A549 (cell line): ENCODE data around the gene ZNF845. TPM values are rescaled to one million over a fixed set of nuclear protein-coding genes. Genes with fewer than 3 reads are reported as not detected.
"Not testable (repeated sequence)": the region's sequence is repeated elsewhere in the genome, so short reads cannot be mapped to it uniquely, and the experiment has no call there.

Experiments used
- ATAC-seq, 2 experiments: fragments of 200-7000 bp in 1 of 2; fragments of >200 bp in 1 of 2; cut with Nextera tagmentation in 1 of 2; cut with Tn5 transposase in 1 of 2; 3 replicates each; pipeline versions ENCODE4 v1.8.0 to v1.9.1; 2018 to 2020; ENCODE audit warnings: mild to moderate bottlenecking in 1 of 2, moderate library complexity in 1 of 2
- CTCF ChIA-PET: fragments of 300-600 bp; sonication (Branson Sonifier 250); formaldehyde crosslinking; extraction: SDS; loops from one replicate; lab custom pipeline; 2021; ENCODE audit warnings: antibody characterized with exemption, inconsistent platforms; lab: Yijun Ruan, JAX
- POLR2A ChIA-PET: fragments of 350-600 bp; formaldehyde crosslinking; extraction: SDS; loops from one replicate; lab custom pipeline; 2021; ENCODE audit warnings: antibody characterized with exemption, inconsistent platforms; lab: Yijun Ruan, JAX
- DNase-seq, 2 experiments: peaks; one replicate each; pipeline versions ENCODE4 v3.0.0 to v3.0.0-alpha.2; 2011 to 2016; ENCODE audit warnings: low read depth in 1 of 2, low spot score in 1 of 2
- FAIRE-seq: peaks from 2 replicates; lab custom pipeline; 2011; peaks lifted over from hg19 to GRCh38; lab: Jason Lieb, UNC
- H3K27ac ChIP-seq, 2 experiments: fragments of >200 bp; sonication (Bioruptor Twin); formaldehyde crosslinking; 3 replicates each; pipeline ENCODE4 v1.5.1; 2016 to 2017
- H3K4me1 ChIP-seq: fragments of >200 bp; sonication (Bioruptor Twin); formaldehyde crosslinking; 3 replicates; pipeline ENCODE4 v1.6.1; 2016
- H3K4me2 ChIP-seq: fragments of >200 bp; sonication (Bioruptor Twin); formaldehyde crosslinking; 3 replicates; pipeline ENCODE4 v1.6.1; 2016
- H3K4me3 ChIP-seq: fragments of >200 bp; sonication (Bioruptor Twin); formaldehyde crosslinking; 3 replicates; pipeline ENCODE4 v1.5.1; 2016
- H3K9me3 ChIP-seq: fragments of >200 bp; sonication (Bioruptor Twin); formaldehyde crosslinking; 3 replicates; pipeline ENCODE4 v1.6.1; 2016
- CBX8 ChIP-seq: fragments of 200-600 bp; sonication (generic); IDR thresholded peaks from 2 replicates; pipeline ENCODE4 v1.6.1; 2016
- CHD2 ChIP-seq: fragments of 150-350 bp; IDR thresholded peaks from 2 replicates; pipeline ENCODE4 v1.6.1; 2014; ENCODE audit warnings: low read length; ENCODE audit not compliant: partially characterized antibody
- FOSL2 ChIP-seq, 2 experiments: fragments of 450-650 bp in 1 of 2; fragments of >200 bp in 1 of 2; sonication (Bioruptor Twin) in 1 of 2; formaldehyde crosslinking; IDR thresholded peaks; 2 replicates each; pipeline versions ENCODE4 v1.5.0 to v1.6.1; 2016 to 2020; ENCODE audit warnings: mild to moderate bottlenecking in 1 of 2, moderate library complexity in 1 of 2
- HOXA7 ChIP-seq: fragments of 250-450 bp; sonication (Bioruptor Pico); IDR thresholded peaks from 2 replicates; pipeline ENCODE4 v1.5.0; 2020; ENCODE audit warnings: mild to moderate bottlenecking, moderate library complexity
- HOXB13 ChIP-seq: fragments of 250-450 bp; sonication (Bioruptor Pico); IDR thresholded peaks from 2 replicates; pipeline ENCODE4 v1.5.0; 2020; ENCODE audit warnings: low read depth, mild to moderate bottlenecking, moderate library complexity
- JUN ChIP-seq, 2 experiments: fragments of >200 bp; sonication (Bioruptor Twin); formaldehyde crosslinking; IDR thresholded peaks; 2 replicates in 1 of 2; 3 replicates in 1 of 2; pipeline ENCODE4 v1.6.1; 2016 to 2017
- KDM1A ChIP-seq: fragments of 200-600 bp; sonication (generic); IDR thresholded peaks from 2 replicates; pipeline ENCODE4 v1.6.1; 2016; ENCODE audit warnings: low read depth, mild to moderate bottlenecking
- NFE2L2 ChIP-seq: fragments of 150-350 bp; conservative IDR thresholded peaks from 2 replicates; pipeline ENCODE4 v1.6.1; 2014; ENCODE audit warnings: low read length
- NR3C1 ChIP-seq: fragments of >200 bp; sonication (Bioruptor Twin); formaldehyde crosslinking; IDR thresholded peaks from 3 replicates; pipeline ENCODE4 v1.6.1; 2017
- POLR2A ChIP-seq: IDR thresholded peaks from 2 replicates; pipeline ENCODE4 v1.6.1; 2012; ENCODE audit warnings: mild to moderate bottlenecking, low read length
- RAD21 ChIP-seq, 2 experiments: fragments of >200 bp in 1 of 2; sonication (Bioruptor Twin) in 1 of 2; formaldehyde crosslinking in 1 of 2; IDR thresholded peaks in 1 of 2; conservative IDR thresholded peaks in 1 of 2; 2 replicates in 1 of 2; 3 replicates in 1 of 2; pipeline ENCODE4 v1.6.1; 2012 to 2018; ENCODE audit warnings: inconsistent platforms in 1 of 2
- RARB ChIP-seq: fragments of 250-450 bp; sonication (Bioruptor Pico); IDR thresholded peaks from 2 replicates; pipeline ENCODE4 v1.8.0; 2021; ENCODE audit warnings: mild to moderate bottlenecking, moderate library complexity
- RCOR1 ChIP-seq: fragments of 150-350 bp; IDR thresholded peaks from 2 replicates; pipeline ENCODE4 v1.6.1; 2014; ENCODE audit warnings: antibody characterized with exemption, low read length, low read depth
- SREBF2 ChIP-seq: fragments of 450-650 bp; IDR thresholded peaks from 2 replicates; pipeline ENCODE4 v1.6.1; 2014; ENCODE audit warnings: mild to moderate bottlenecking, moderate library complexity
- TP53 ChIP-seq: fragments of 250-450 bp; sonication (Bioruptor Pico); IDR thresholded peaks from 2 replicates; pipeline ENCODE4 v1.5.0; 2021; ENCODE audit warnings: mild to moderate bottlenecking, moderate library complexity
- ZC3H11A ChIP-seq: fragments of 450-650 bp; IDR thresholded peaks from 2 replicates; pipeline ENCODE4 v1.6.1; 2014; ENCODE audit warnings: antibody characterized with exemption, mild to moderate bottlenecking
- ZNF302 ChIP-seq: fragments of 250-450 bp; sonication (Bioruptor Pico); IDR thresholded peaks from 2 replicates; pipeline ENCODE4 v1.9.0; 2021; ENCODE audit warnings: inconsistent platforms, mild to moderate bottlenecking, moderate library complexity
- WGBS: methylation state at CpG from one replicate; pipeline ENCODE4 v1.1.6; 2017; ENCODE audit errors: missing lambda C conversion rate; 5-methylcytosine and 5-hydroxymethylcytosine counted together
- polyA plus RNA-seq, 4 experiments: library from polyadenylated mRNA; depleted of rRNA in 3 of 4; stranded (reverse); fragments of >200 nt; fragmentation: RNase III in 1 of 4; extraction: RNeasy Plus Mini Kit Qiagen cat#74134 plus additional on column Dnase treatment in 1 of 4; gene quantifications; 2 replicates in 3 of 4; 3 replicates in 1 of 4; pipeline ENCODE4 v1.2.3, GENCODE V29; 2011 to 2017
- TF ChIP-seq, protein P1 (sequence below): fragments of >200 bp; sonication (Bioruptor Twin); formaldehyde crosslinking; IDR thresholded peaks from 3 replicates; pipeline ENCODE4 v1.5.1; 2016
- TF ChIP-seq, protein P2 (sequence below): fragments of 450-650 bp; IDR thresholded peaks from 2 replicates; pipeline ENCODE4 v1.6.1; 2014; ENCODE audit warnings: antibody characterized with exemption
- TF ChIP-seq, protein P3 (sequence below): fragments of >200 bp; sonication (Bioruptor Twin); formaldehyde crosslinking; IDR thresholded peaks from 3 replicates; pipeline ENCODE4 v1.6.1; 2016
- TF ChIP-seq, protein P4 (sequence below): fragments of >200 bp; sonication (Bioruptor Twin); formaldehyde crosslinking; IDR thresholded peaks from 2 replicates; pipeline ENCODE4 v1.6.1; 2016
- TF ChIP-seq, protein P5 (sequence below): fragments of 200-600 bp; sonication (generic); IDR thresholded peaks from 2 replicates; pipeline ENCODE4 v1.6.1; 2016; ENCODE audit warnings: antibody characterized with exemption, mild to moderate bottlenecking, moderate library complexity

Gene ZNF845
- polyA plus RNA-seq, 2 of the 4 experiments (the other 2 are of a cell fraction) = 3.3 to 8.3 TPM

DNA sequence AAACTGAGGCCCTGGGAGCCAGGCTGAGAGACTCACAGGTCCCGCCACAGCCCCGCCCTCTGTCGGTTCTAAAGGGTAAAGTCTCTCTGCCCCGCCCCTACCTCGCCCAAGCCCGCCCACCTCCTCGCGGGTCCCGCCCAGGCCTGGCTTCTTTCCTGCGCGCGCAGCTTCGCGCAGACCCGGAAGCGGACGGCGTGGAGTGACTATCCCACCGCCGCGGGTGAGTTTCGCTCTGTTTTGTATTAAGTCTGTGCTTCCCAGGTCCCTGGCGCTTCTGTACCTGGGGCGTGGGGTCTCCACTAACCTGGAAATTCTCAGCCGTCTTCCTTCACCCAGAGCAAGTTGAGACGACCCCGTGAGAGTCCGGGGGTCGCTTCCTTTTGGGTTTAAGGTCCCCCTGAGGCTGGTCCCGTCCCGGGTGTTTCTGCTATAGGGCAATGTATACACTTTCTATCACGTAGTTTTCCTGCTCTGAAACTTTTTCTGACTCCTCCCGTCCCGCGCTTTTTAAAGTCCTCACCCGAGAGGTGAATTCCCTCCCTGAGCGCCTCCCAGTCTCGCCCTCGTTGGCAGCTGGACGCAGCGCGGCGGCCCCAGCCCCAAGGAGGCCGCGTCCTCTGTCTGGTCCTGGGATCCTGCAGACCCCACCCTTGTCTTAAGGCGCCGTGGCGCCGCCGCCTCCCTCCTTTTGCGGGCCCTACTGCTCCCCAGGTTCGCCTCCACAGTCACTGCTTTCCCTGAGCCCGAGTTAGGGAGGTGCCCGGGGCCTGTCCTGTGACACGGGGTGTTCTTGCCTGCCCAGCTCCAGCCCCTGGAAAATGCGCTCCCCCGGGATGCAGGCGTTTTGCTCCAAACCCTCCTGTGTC, 61.7 kb downstream of the ZNF845 start, which contains the start of gene ZNF765 (continued):
- TF ChIP-seq, protein P1, sequence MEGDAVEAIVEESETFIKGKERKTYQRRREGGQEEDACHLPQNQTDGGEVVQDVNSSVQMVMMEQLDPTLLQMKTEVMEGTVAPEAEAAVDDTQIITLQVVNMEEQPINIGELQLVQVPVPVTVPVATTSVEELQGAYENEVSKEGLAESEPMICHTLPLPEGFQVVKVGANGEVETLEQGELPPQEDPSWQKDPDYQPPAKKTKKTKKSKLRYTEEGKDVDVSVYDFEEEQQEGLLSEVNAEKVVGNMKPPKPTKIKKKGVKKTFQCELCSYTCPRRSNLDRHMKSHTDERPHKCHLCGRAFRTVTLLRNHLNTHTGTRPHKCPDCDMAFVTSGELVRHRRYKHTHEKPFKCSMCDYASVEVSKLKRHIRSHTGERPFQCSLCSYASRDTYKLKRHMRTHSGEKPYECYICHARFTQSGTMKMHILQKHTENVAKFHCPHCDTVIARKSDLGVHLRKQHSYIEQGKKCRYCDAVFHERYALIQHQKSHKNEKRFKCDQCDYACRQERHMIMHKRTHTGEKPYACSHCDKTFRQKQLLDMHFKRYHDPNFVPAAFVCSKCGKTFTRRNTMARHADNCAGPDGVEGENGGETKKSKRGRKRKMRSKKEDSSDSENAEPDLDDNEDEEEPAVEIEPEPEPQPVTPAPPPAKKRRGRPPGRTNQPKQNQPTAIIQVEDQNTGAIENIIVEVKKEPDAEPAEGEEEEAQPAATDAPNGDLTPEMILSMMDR = peak; percentile 22; the same call in 2 of the 3 replicates
- TF ChIP-seq CHD2 (no peak), KDM1A (no peak), POLR2A (peak; percentile 74), HOXA7 (CRISPR knock-in tag) (no peak), RCOR1 (no peak), TP53 (CRISPR knock-in tag) (no peak), HOXB13 (CRISPR knock-in tag) (no peak), NR3C1 (no peak), NFE2L2 (no peak), RAD21 (conservative IDR thresholded peaks at IDR 0.05 in 1 of 2, IDR thresholded peaks at IDR 0.05 in 1 of 2) (no peak), CBX8 (no peak), ZC3H11A (no peak), SREBF2 (no peak), ZNF302 (CRISPR knock-in tag) (no peak), FOSL2 (IDR thresholded peaks at IDR 0.05) (no peak), FOSL2 (CRISPR knock-in tag; IDR thresholded peaks at IDR 0.05) (no peak), RARB (no peak), JUN (IDR thresholded peaks at IDR 0.05) (peak; percentile 46 to 54; a peak in 2 of 5 replicates)
- TF ChIP-seq, protein P2, sequence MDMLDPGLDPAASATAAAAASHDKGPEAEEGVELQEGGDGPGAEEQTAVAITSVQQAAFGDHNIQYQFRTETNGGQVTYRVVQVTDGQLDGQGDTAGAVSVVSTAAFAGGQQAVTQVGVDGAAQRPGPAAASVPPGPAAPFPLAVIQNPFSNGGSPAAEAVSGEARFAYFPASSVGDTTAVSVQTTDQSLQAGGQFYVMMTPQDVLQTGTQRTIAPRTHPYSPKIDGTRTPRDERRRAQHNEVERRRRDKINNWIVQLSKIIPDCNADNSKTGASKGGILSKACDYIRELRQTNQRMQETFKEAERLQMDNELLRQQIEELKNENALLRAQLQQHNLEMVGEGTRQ = no peak
- TF ChIP-seq, protein P3, sequence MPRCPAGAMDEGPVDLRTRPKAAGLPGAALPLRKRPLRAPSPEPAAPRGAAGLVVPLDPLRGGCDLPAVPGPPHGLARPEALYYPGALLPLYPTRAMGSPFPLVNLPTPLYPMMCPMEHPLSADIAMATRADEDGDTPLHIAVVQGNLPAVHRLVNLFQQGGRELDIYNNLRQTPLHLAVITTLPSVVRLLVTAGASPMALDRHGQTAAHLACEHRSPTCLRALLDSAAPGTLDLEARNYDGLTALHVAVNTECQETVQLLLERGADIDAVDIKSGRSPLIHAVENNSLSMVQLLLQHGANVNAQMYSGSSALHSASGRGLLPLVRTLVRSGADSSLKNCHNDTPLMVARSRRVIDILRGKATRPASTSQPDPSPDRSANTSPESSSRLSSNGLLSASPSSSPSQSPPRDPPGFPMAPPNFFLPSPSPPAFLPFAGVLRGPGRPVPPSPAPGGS = 0 out of 3 replicates have a peak, but pooled peaks have one; percentile 32
- TF ChIP-seq, protein P4, sequence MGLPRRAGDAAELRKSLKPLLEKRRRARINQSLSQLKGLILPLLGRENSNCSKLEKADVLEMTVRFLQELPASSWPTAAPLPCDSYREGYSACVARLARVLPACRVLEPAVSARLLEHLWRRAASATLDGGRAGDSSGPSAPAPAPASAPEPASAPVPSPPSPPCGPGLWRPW = no peak
- TF ChIP-seq, protein P5, sequence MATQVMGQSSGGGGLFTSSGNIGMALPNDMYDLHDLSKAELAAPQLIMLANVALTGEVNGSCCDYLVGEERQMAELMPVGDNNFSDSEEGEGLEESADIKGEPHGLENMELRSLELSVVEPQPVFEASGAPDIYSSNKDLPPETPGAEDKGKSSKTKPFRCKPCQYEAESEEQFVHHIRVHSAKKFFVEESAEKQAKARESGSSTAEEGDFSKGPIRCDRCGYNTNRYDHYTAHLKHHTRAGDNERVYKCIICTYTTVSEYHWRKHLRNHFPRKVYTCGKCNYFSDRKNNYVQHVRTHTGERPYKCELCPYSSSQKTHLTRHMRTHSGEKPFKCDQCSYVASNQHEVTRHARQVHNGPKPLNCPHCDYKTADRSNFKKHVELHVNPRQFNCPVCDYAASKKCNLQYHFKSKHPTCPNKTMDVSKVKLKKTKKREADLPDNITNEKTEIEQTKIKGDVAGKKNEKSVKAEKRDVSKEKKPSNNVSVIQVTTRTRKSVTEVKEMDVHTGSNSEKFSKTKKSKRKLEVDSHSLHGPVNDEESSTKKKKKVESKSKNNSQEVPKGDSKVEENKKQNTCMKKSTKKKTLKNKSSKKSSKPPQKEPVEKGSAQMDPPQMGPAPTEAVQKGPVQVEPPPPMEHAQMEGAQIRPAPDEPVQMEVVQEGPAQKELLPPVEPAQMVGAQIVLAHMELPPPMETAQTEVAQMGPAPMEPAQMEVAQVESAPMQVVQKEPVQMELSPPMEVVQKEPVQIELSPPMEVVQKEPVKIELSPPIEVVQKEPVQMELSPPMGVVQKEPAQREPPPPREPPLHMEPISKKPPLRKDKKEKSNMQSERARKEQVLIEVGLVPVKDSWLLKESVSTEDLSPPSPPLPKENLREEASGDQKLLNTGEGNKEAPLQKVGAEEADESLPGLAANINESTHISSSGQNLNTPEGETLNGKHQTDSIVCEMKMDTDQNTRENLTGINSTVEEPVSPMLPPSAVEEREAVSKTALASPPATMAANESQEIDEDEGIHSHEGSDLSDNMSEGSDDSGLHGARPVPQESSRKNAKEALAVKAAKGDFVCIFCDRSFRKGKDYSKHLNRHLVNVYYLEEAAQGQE = no peak

DNA sequence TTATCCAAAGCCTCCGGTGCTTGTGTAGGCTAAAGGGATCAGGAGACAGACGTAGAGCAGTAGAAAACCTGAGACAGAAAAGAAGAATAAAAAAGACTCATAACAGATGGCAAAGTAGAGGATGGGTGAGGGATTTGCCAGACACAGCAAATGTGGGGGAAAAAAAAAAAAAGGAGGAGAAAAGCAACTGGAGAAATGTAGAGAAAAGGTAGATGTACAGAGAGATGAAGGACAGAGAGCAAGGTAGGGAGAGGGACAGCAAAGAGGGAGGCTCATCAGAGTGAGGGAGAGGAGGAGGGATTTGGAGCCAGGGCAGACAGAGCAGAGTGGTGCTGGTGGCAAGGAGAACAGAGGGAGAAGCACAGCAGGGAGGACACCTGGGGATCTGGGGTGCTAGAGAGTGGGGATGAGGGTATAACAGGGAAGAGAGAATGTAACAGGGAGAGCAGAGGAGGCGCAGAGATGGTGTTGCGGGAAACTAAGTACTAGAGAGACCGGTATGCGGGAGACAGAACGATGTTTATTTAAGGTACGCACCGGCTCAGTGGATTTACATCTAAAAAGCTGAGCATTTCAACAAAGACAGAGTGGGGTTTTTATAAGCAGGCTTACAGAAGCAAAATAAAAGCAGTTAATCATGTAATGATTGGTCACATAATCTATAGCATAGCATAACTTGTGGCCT, 62.4 kb downstream of the ZNF845 start:
- H3K4me1 ChIP-seq, FAIRE-seq, CTCF ChIA-PET, DNase-seq: not testable (repeated sequence)
- peak overlapping the region; percentile 99 for H3K4me3 ChIP-seq
- peak overlapping the region; percentile 95 for H3K4me2 ChIP-seq
- 76% methylated on average over 9 of the region's 9 CpGs for WGBS
- POLR2A ChIA-PET = interaction anchor here (0.6 to 1.6 kb wide), 3 partner anchors 59 to 285 kb away, joined by 3 to 10 read pairs (median 4); no protein-coding TSS in a partner anchor
- H3K9me3 ChIP-seq = peaks cover 80% of the 10 kb centered on the region
- ATAC-seq = peak in 1 of 2 experiments; percentile 5; a peak in 2 of 6 replicates
- H3K27ac ChIP-seq = peak overlapping the region; percentile 80 to 85; a peak in 5 of 6 replicates
